NCI-H510A (cell line): ENCODE data around the gene FAM110A.
"Not testable (repeated sequence)": the region's sequence is repeated elsewhere in the genome, so short reads cannot be mapped to it uniquely, and the experiment has no call there.

ENCODE experiments used
- DNase-seq: peaks from one replicate; lab custom pipeline; 2025; lab: John Stamatoyannopoulos, UW

FAM110A gene

GRCh38 chr20:844473-845225 is 11.1 kb downstream of the FAM110A start:
- peak; percentile 95 for DNase-seq

DNA sequence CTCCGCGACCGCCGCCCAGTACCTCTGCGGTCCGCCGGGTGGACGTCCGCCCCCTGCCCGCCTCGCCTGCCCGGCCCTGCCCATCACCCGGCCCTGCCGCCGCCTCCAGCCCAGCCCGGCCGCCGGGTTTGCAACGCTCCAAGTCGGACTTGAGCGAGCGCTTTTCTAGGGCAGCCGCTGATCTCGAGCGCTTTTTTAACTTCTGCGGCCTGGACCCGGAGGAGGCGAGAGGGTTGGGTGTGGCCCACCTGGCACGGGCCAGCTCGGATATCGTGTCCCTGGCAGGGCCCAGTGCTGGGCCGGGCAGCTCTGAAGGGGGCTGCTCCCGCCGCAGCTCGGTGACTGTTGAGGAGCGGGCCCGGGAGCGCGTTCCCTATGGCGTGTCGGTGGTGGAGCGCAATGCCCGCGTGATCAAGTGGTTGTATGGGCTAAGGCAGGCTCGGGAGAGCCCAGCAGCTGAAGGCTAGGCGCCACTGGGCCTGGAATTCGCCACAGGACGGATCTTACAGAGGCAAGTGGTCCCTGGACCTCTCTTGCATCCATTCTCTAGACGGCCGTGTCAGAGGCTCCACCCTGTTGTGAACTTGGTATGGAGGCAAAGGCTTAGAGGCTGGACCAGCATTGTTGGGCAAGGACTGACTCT is 11.8 kb downstream of the FAM110A start:
- no peak for DNase-seq

DNA sequence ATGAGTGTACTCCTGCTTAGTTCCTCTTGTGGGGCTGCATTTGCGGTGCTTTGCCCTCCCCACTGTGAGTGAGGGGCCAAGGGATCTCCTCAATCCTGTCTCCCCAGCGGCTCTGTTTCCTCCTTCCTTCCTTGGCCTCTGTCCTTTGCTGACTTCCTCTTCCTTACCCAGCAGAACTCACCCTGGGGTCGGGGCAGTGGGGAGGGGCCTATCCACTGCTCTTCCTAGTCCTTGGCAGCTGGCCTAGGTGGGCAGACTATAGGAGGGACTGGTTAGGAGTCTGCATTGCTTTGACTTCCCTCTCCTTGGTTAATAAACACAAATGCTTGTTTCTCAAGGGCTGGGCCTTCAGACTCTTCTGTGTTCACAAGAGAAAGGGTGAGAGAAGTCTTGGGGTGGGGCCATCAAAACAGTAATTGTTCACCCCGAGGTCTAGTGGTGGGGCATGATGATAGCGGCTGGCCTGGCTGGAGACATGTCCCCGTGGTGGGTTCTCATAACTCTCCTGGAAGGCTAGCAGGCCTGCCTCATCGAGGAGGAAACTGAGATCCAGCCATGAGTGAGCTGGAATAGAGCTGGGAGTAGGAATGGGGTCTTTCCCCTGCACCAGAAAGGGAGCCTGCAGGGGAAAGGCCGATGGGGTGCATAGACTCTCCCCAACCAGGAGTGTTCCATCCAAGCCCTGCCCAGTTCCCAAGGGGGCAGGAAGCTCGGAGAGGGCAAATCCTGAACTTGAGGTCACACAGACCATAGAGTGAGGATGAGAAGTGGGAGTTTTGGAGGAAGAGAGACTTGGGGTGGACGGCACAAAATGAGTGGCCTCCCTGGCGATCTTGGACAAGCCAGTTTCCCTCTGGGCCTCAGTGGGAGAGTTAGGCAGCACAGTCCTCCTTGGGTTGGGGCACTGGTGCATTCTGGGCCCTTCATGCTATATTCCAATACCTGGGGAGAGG is 12.7 kb downstream of the FAM110A start:
- no peak for DNase-seq

- no peak for DNase-seq
Observed at GRCh38 chr20:846894-847278, 13.4 kb downstream of the FAM110A start.

DNA sequence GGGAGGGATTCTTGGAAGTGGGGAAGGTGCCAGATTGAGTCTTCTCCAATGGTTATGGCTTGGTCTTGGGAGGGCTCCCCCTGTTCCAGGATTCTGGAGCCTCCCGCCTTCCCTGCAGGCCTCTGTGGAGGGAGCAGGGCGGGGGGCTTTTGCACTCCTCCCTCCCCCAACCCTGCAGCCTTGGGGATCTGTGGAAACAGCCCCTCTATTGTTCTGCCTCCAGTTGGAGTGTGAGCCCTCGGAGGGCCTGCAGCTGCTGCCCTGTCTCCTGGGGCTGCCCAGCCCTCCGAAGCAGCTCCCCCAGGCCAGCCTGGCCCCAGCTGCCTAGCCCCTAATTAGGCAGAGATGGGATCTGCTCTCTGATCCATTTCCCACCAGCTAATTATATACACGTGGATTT is 14.7 kb downstream of the FAM110A start:
- no peak for DNase-seq

- not testable (repeated sequence) for DNase-seq
Observed at GRCh38 chr20:848731-849130, 15.2 kb downstream of the FAM110A start.

GRCh38 chr20:853406-853996 is 20.0 kb downstream of the FAM110A start:
- DNase-seq: no peak

- DNase-seq: no peak
Observed at GRCh38 chr20:854601-855000, 21.1 kb downstream of the FAM110A start.

- DNase-seq: no peak
Observed at GRCh38 chr20:855466-856360, 22.2 kb downstream of the FAM110A start.

DNA sequence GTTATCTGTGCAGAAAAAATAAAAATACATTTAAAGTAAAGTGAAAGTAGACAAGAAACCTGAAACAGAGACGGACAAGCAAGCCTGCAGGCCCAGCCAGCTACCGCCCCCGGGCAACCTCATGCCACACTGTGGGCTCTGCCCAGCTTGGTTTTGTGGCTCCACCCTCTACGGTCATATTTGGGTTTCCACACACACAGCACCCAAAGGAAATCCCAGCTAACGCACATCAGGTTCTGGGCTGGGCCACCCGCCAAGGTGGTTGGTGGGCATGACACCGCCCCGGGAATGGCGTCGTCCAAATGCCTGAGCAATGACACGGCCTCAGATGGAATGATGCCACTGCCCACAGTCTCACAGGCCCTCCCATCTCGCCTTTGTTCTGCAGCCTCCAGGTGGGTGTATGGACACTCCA is 22.9 kb downstream of the FAM110A start:
- DNase-seq: no peak

DNA sequence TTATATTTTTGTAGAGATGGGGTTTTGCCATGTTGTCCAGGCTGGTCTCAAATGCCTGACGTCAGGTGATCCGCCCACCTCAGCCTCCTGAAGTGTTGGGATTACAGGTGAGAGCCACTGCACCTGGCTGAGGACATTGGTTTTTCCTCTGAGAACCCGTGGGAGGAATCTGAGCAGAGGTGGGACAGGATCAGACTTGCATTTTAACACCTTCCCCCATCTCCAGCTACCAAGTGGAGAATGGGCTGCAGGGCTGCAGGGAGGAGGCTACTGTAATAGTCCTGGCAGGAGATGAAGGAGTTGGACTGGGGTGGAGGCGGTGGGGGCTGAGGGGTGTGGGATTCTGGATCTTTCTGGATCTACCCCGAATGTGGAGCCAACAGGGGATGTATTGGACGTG is 24.5 kb downstream of the FAM110A start:
- no peak for DNase-seq

DNA sequence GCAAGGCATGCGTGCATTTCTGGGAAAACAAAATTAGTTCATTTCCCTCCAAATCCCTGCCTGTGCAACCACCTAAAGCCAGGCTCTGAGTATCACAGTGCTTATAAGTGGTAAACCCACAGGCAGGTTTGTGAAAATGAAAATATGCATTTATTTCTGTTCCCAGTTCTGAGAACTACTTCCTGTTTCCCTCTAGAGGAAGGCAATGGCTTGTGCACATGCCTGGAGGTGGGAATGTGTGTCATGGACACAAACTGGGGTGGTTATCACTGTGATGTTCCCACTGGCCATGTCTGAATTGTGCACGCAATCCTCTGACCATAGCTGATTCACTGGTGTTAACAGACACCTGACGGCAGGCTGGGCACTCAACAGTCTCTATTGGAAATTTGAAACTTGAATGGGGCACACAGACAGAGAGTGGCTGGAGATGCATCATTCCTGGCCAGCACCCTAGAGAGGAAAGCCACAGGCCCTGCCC is 26.3 kb downstream of the FAM110A start:
- no peak for DNase-seq

DNA sequence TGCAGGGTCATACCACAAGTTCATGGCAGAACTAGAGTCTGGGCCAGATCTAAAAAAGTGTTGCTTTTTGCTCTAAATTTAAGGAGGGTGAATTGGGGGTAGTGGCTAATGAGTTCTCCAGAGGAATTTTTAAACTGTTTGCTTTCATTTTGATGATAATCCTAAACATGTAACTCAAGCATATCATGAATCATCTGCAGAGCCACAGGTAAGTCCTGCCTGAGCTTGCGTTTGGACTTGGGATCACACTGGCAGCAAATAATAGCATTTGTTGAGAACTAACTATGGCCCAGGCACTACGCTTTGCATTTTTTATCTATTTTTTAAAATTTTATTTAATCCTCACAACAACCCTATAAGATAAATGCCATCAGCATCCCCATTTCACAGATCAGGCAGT is 27.4 kb downstream of the FAM110A start:
- no peak for DNase-seq

GRCh38 chr20:865440-865839 is 31.9 kb downstream of the FAM110A start:
- DNase-seq: no peak

DNA sequence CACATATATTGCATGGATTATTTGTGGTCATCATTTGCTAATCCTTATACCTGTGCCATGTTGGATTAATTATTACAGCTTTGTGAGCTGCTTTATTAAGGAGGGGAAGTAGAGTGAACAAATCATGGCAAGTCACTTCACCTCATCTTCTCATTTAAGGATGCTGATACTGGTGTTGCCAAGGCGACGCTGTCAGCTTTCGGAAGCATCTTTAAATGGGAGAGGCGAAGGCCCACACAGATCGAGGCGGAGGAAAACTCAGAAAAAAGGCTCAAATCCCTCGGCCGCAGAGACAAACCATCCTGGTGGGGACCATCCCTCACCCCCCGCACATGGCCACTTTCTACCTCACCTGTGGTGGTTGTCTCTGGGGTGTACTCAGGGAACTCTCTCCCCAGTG is 34.8 kb downstream of the FAM110A start:
- no peak for DNase-seq

- DNase-seq: no peak
Observed at GRCh38 chr20:869606-870005, 36.1 kb downstream of the FAM110A start.

- no peak for DNase-seq
Observed at GRCh38 chr20:870758-871157, 37.2 kb downstream of the FAM110A start.

DNA sequence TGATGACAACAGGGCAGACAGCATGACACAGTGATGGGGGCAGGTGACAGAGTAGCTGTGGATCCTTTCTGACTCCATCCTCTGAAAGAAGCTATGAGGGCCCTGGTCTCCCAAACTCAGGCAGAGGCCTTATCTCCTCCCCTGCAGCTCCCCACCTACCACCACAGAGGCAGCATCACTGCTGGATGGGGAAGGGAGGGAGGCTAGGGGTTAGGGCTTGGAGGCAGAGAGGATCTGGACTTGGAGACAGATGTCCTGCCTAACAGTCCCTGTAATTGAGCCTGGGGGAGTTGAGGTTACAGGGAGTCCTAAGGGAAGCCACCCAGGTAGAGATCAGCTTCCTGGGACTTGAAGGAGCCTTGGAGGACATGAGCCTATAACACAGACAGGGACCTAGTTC is 37.9 kb downstream of the FAM110A start:
- no peak for DNase-seq

DNA sequence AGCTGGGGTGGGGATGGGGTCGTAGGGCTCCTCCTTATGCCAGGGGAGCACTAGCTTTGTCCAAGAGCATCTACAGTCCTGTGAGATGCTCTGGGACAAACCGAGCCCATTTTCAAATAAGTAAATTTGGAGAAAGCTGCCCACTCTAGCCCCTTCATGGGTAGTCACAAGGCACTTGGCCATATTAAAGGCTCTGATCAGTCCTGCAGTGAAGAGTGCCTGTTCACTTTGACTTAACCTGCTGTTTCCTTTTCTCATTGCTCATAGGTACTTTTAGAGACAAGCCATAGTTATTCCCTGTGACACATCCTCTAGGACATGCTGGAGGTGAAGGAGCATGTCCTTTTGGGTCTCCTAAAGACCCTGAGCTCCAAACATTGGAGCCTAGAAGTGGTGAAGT is 38.4 kb downstream of the FAM110A start:
- DNase-seq: no peak

- no peak for DNase-seq
Observed at GRCh38 chr20:872855-873520, 39.5 kb downstream of the FAM110A start.
